T47D (cell line): ENCODE results near the gene SMC6.

Experiments used
- DNase-seq, 2 experiments: peaks; one replicate each; pipeline versions ENCODE4 v3.0.0 to v3.0.0-alpha.2; 2011 to 2012; ENCODE audit warnings: low read depth in 1 of 2, low spot score in 1 of 2
- JUND ChIP-seq: IDR thresholded peaks from 2 replicates; pipeline ENCODE4 v1.6.1; 2012; ENCODE audit warnings: low read depth
- in situ Hi-C: cut with HindIII; loops from 2 replicates; pipeline ENCODE4 v1.10.0; 2016; ENCODE audit warnings: low sequenced_read_pairs, low pct_unique_long_range_greater_than_20kb

The SMC6 gene

GRCh38 chr2:17628349-17629261, 125.0 kb downstream of the SMC6 start:
- in situ Hi-C loops: no loop called here
- DNase-seq: no peak
- no peak for TF ChIP-seq JUND

DNA sequence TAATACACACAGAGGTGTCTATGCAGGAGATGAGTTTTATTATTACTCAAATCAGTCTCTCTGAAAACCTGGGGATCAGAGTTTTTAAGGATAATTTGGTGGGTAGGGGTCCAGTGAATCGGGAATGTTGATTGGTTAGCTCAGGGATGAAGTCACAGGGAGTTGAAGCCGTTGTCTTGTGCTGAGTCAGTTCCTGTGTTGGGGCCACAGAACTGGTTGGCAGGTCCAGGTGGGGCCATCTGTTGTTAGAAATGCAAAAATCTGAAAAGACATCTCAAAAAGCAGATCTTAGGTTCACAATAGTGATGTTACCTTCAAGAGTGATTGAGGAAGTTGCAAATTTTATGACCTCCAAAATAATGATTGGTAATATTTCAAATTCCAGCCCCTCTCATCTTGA, 126.2 kb downstream of the SMC6 start:
- in situ Hi-C loops: no loop called here

GRCh38 chr2:17626986-17627385, 126.6 kb downstream of the SMC6 start:
- in situ Hi-C loops: no loop called here

More for the DNA sequence above, 126.2 kb downstream of the SMC6 start:
- no peak for TF ChIP-seq JUND
- no peak for DNase-seq

DNA sequence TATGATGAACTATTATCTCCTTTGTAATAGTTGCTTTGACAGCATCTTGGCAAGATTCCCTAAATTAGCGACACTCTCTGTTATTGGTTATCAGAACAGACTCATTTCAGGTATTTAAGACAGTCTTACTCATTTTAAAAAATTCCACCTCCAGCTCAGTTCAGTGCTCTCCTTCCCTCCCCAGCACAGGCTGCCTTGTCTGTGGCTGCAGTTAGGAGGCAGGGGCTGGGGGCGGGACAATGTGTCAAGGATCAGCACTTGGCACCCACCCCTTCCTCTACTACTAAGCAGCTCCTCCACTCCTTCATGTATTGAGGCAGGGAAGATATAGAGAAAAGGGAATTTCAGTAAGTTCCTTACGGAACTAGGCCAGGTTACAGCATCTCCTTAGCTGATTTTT, 128.2 kb downstream of the SMC6 start:
- in situ Hi-C loops: no loop called here
- TF ChIP-seq JUND: no peak

More at GRCh38 chr2:17626986-17627385, 126.6 kb downstream of the SMC6 start:
- no peak for TF ChIP-seq JUND
- no peak for DNase-seq

GRCh38 chr2:17621781-17622180, 131.8 kb downstream of the SMC6 start:
- in situ Hi-C loops: no loop called here
- no peak for TF ChIP-seq JUND
- no peak for DNase-seq

More for the DNA sequence above, 128.2 kb downstream of the SMC6 start:
- no peak for DNase-seq

DNA sequence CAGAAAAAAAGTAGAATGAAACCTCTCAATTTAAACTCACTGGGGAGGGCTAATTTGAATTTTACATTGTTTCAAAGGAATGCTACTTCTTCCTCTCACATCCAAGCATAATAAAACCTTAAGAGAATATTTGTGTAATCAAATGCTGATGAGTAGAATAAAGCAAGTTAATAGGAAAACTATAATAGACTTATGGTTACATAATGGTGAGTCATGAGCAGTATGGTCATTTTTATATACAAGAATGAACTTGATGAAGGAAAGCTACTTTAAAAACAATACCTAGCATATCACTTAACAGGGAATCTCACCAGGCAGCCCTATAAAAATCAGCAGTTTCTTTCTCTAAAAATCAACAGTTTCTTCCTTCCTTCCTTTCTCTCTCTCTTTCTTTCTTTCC, 132.8 kb downstream of the SMC6 start:
- in situ Hi-C loops: no loop called here
- DNase-seq: no peak
- TF ChIP-seq JUND: no peak

- in situ Hi-C loops: no loop called here
- TF ChIP-seq JUND: no peak
- peak in 1 of 2 experiments; percentile 3 for DNase-seq
Measured at GRCh38 chr2:17620280-17620679, 133.3 kb downstream of the SMC6 start.

DNA sequence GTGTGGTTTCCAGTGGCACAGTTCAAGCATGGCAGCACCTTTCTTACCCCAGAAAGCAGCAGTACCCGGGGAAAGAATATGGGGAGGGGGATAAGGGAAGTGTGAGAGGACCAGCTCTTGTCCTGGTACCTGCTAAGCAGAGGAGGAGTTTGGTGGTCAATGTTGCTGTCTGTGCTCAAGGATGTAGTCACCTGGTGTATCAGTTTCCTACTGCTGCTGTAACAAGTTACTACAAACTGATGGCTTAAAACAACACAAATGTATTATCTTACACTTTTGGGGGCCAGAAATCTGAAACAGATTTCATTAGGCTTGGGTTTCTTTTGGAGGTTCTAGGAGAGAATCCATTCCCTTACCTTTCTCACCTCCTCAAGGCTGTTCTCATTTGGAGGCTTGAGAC, 135.7 kb downstream of the SMC6 start:
- in situ Hi-C loops: no loop called here
- no peak for DNase-seq
- no peak for TF ChIP-seq JUND

DNA sequence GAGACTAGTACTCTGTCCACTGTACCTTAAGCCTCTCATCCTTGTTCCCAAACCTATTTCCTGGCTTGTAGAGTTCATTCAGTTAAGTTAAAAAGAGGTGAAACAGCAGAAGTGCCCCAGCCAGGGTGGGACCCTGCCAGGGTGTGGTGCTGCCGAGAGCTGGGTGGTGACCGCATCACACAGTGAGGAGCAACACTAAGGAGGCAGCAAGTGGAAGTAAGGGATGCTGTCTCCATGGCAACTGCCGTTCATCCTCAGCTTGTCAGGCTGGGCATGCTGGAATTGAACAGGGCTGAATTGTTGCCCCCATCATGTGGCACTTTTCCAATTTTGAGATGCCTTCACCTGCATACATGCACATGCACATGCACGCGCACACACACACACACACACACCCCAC, 136.1 kb downstream of the SMC6 start:
- DNase-seq: no peak
- in situ Hi-C loops: no loop called here
- TF ChIP-seq JUND: no peak

- TF ChIP-seq JUND: no peak
- in situ Hi-C loops: no loop called here
- DNase-seq: no peak
Measured at GRCh38 chr2:17616405-17616804, 137.2 kb downstream of the SMC6 start.

DNA sequence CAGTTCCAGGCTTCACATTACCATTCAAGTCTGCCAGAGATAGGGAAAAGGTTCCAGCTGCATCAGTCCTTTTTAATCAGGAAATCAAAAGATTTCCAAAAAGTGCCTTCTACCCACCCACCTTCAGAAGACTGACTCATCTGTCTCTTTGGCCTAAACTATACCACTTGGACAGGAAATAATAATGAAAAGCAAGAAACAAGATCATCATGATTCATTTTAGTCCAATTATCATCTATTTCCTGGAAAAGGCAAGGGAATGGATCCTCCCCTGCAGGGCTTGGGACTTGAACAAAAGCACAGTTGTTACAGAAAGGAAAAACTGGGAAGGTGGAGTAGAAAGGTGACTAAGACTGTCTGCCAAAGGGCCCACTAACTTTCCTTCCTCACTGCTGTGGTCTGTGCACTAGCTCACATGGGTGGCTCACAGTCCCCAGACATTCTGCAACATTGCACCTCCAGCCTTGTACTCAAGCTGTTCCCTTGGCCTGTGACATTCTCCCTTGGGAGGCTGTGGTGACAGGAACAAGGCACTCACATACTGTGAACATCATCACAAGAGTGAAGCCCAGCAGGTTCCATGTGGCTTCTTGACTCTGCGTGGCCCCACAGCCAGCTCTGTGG, 137.8 kb downstream of the SMC6 start:
- no peak for TF ChIP-seq JUND
- no peak for DNase-seq
- in situ Hi-C loops: no loop called here

GRCh38 chr2:17615147-17615546, 138.5 kb downstream of the SMC6 start:
- TF ChIP-seq JUND: no peak
- in situ Hi-C loops: no loop called here
- no peak for DNase-seq
